Keratinocyte (primary cell): ENCODE measurements around the gene GSN. TPM values are rescaled to one million over a fixed set of nuclear protein-coding genes. Genes with fewer than 3 reads are reported as not detected.
A peak's percentile ranks its signal among the peaks of the same experiment; 100 is the strongest.

Source experiments
- DNase-seq: peaks from one replicate; pipeline ENCODE4 v3.0.0-alpha.2; 2011; ENCODE audit warnings: low read depth, missing footprints, low spot score
- FAIRE-seq: peaks from 2 replicates; lab custom pipeline; 2011; peaks lifted over from hg19 to GRCh38; lab: Jason Lieb, UNC
- H2AFZ ChIP-seq: 2 replicates; pipeline ENCODE4 v1.6.0; 2012; ENCODE audit warnings: low read length, control low read depth, inconsistent platforms; ENCODE audit not compliant: control insufficient read depth
- H3K27ac ChIP-seq: 2 replicates; pipeline ENCODE4 v1.5.1; 2011; ENCODE audit warnings: low read length; ENCODE audit not compliant: control insufficient read depth, insufficient read depth
- H3K27me3 ChIP-seq: 3 replicates; pipeline ENCODE4 v1.6.0; 2011; ENCODE audit warnings: low read length; ENCODE audit not compliant: control insufficient read depth, insufficient read depth; ENCODE audit errors: extremely low read depth
- H3K36me3 ChIP-seq, 2 experiments: 2 replicates in 1 of 2; 3 replicates in 1 of 2; pipeline ENCODE4 v1.5.1; 2011; ENCODE audit warnings: low read length in 2 of 2, mild to moderate bottlenecking in 1 of 2; ENCODE audit not compliant: control insufficient read depth in 2 of 2, insufficient read depth in 2 of 2; ENCODE audit errors: extremely low read depth in 1 of 2
- H3K4me1 ChIP-seq: 3 replicates; pipeline ENCODE4 v1.5.1; 2011; ENCODE audit warnings: low read length; ENCODE audit not compliant: control insufficient read depth, insufficient read depth; ENCODE audit errors: extremely low read depth
- H3K4me2 ChIP-seq: 3 replicates; pipeline ENCODE4 v1.6.0; 2011; ENCODE audit warnings: low read depth, low read length; ENCODE audit not compliant: control insufficient read depth, insufficient read depth; ENCODE audit errors: extremely low read depth
- H3K4me3 ChIP-seq, 3 experiments: fragments of 200-600 bp in 1 of 3; sonication (generic) in 1 of 3; 2 replicates in 2 of 3; 3 replicates in 1 of 3; pipeline ENCODE4 v1.5.1; 2011 to 2016; ENCODE audit warnings: low read length in 3 of 3, mild to moderate bottlenecking in 3 of 3, control low read depth in 2 of 3, inconsistent platforms in 1 of 3, low read depth in 1 of 3, mixed read lengths in 1 of 3, mixed run types in 1 of 3, moderate library complexity in 1 of 3; ENCODE audit not compliant: control insufficient read depth in 2 of 3, insufficient read depth in 2 of 3; ENCODE audit errors: extremely low read depth in 1 of 3
- H3K79me2 ChIP-seq: 2 replicates; pipeline ENCODE4 v1.6.0; 2012; ENCODE audit warnings: low read length; ENCODE audit not compliant: control insufficient read depth, insufficient read depth
- H3K9ac ChIP-seq: 3 replicates; pipeline ENCODE4 v1.6.0; 2011; ENCODE audit warnings: low read length; ENCODE audit not compliant: control insufficient read depth, insufficient read depth; ENCODE audit errors: extremely low read depth
- H3K9me1 ChIP-seq: 3 replicates; pipeline ENCODE4 v1.6.0; 2011; ENCODE audit warnings: low read length; ENCODE audit not compliant: control insufficient read depth, insufficient read depth; ENCODE audit errors: extremely low read depth
- H3K9me3 ChIP-seq: 2 replicates; pipeline ENCODE4 v1.5.1; 2012; ENCODE audit warnings: low read depth, low read length; ENCODE audit not compliant: control insufficient read depth
- H4K20me1 ChIP-seq: 3 replicates; pipeline ENCODE4 v1.6.0; 2011; ENCODE audit warnings: low read length; ENCODE audit not compliant: control insufficient read depth, insufficient read depth; ENCODE audit errors: extremely low read depth
- EZH2 ChIP-seq: IDR thresholded peaks from one replicate; pipeline ENCODE4 v1.6.1; 2012; ENCODE audit warnings: inconsistent platforms, mild to moderate bottlenecking, low read length, moderate library complexity
- dilution Hi-C: fragments of 300-500 bp; cut with MboI; formaldehyde crosslinking; loops from one replicate; pipeline ENCODE4 v1.7.0; 2020; ENCODE audit warnings: low sequenced_read_pairs; ENCODE audit not compliant: extremely low pct_ligation_motif_present
- polyA plus RNA-seq, 5 experiments: library from polyadenylated mRNA; depleted of rRNA in 3 of 5; stranded (reverse) in 3 of 5; stranded (forward) in 1 of 5; unstranded in 1 of 5; fragments of >200 nt; gene quantifications; 1 replicate in 1 of 5; 2 replicates in 3 of 5; 3 replicates in 1 of 5; pipeline versions ENCODE4 v1.2.1 to v1.2.3, GENCODE V29; 2011 to 2012; ENCODE audit warnings: missing spikeins in 2 of 5, low read depth in 1 of 5, low replicate concordance in 1 of 5
- TF ChIP-seq, protein P1 (sequence below), 3 experiments: IDR thresholded peaks in 1 of 3; conservative IDR thresholded peaks in 1 of 3; optimal IDR thresholded peaks in 1 of 3; 2 replicates in 2 of 3; 3 replicates in 1 of 3; pipeline versions ENCODE3 to v1.5.1; 2011; ENCODE audit warnings: low read length in 3 of 3, mild to moderate bottlenecking in 3 of 3, moderate library complexity in 2 of 3, control low read depth in 1 of 3, inconsistent platforms in 1 of 3; ENCODE audit not compliant: insufficient read depth in 2 of 3; ENCODE audit errors: extremely low read depth in 1 of 3

GSN gene
- polyA plus RNA-seq, 1 donor (not counting 4 experiments of a cell fraction or from before 2014, with no cell fraction given) = 166 TPM

GRCh38 chr9:121322737-121323448, 54.9 kb downstream of the GSN start:
- Histone ChIP-seq H3K27me3 (no peaks in the 10 kb centered on the region), H3K9me1 (no peaks in the 10 kb centered on the region), H2AFZ (no peak overlapping the region), H3K9me3 (no peaks in the 10 kb centered on the region), H3K4me2 (peak overlapping the region; percentile 53), H4K20me1 (no peaks in the 10 kb centered on the region), H3K27ac (peak overlapping the region; percentile 69), H3K9ac (no peak overlapping the region), H3K4me3 (no peak overlapping the region), H3K36me3 (peaks cover 25 to 42% of the 10 kb centered on the region in 2 experiments), H3K79me2 (no peaks in the 10 kb centered on the region), H3K4me1 (peaks cover 20% of the 10 kb centered on the region)
- DNase-seq (no peak), FAIRE-seq (no peak)
- dilution Hi-C loops = no loop called here
- TF ChIP-seq EZH2 = no peak
- TF ChIP-seq, protein P1, sequence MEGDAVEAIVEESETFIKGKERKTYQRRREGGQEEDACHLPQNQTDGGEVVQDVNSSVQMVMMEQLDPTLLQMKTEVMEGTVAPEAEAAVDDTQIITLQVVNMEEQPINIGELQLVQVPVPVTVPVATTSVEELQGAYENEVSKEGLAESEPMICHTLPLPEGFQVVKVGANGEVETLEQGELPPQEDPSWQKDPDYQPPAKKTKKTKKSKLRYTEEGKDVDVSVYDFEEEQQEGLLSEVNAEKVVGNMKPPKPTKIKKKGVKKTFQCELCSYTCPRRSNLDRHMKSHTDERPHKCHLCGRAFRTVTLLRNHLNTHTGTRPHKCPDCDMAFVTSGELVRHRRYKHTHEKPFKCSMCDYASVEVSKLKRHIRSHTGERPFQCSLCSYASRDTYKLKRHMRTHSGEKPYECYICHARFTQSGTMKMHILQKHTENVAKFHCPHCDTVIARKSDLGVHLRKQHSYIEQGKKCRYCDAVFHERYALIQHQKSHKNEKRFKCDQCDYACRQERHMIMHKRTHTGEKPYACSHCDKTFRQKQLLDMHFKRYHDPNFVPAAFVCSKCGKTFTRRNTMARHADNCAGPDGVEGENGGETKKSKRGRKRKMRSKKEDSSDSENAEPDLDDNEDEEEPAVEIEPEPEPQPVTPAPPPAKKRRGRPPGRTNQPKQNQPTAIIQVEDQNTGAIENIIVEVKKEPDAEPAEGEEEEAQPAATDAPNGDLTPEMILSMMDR (optimal IDR thresholded peaks at IDR 0.05 in 1 of 3, IDR thresholded peaks at IDR 0.05 in 1 of 3, conservative IDR thresholded peaks at IDR 0.05 in 1 of 3; ENCODE audit: extremely low read depth in 1 of 3, insufficient read depth in 2 of 3, low read length in 3 of 3) = no peak

DNA sequence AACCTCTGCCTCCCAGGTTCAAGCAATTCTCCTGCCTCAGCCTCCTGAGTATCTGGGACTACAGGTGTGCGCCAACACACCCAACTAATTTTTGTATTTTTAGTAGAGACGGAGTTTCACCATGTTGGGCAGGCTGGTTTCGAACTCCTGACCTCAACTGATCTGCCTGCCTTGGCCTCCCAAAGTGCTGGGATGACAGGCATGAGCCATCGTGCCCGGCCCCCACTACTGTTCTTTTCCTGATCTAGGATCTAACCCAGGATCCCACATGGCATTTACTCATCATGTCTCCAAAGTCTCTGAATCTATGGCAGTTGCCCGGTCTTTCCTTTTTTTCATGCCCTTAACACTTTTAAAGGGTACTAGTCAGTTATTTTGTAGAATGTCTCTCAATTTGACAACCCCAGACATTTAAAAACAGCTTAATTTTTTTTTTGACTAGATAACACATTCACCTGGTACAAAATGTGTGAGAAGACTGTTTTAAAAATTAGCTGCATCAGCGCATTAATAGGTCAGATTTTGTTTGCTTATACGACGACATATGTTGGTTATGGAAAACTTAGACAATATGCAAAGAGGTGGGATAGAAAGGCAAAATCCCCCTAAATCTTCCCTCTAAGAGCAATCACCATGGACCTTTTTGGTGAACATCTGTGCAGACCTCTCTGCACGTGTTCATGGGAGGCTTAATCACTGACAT, 55.6 kb downstream of the GSN start:
- Histone ChIP-seq H3K27ac (no peak overlapping the region), H2AFZ (no peak overlapping the region), H3K9me1 (no peaks in the 10 kb centered on the region), H3K79me2 (no peaks in the 10 kb centered on the region), H3K9me3 (no peaks in the 10 kb centered on the region), H3K36me3 (peaks cover 28 to 44% of the 10 kb centered on the region in 2 experiments), H3K4me3 (no peak overlapping the region), H4K20me1 (no peaks in the 10 kb centered on the region), H3K9ac (no peak overlapping the region), H3K27me3 (no peaks in the 10 kb centered on the region), H3K4me1 (peaks cover 20% of the 10 kb centered on the region), H3K4me2 (no peak overlapping the region)
- dilution Hi-C loops = no loop called here
- DNase-seq (no peak), FAIRE-seq (no peak)
- no peak for TF ChIP-seq EZH2
- TF ChIP-seq, protein P1 (optimal IDR thresholded peaks at IDR 0.05 in 1 of 3, IDR thresholded peaks at IDR 0.05 in 1 of 3, conservative IDR thresholded peaks at IDR 0.05 in 1 of 3; ENCODE audit: extremely low read depth in 1 of 3, insufficient read depth in 2 of 3, low read length in 3 of 3) = no peak
